GM19395 (cell line): ENCODE measurements around the gene ADAMTS17.
"Not testable (repeated sequence)": the region's sequence is repeated elsewhere in the genome, so short reads cannot be mapped to it uniquely, and the experiment has no call there.

ENCODE experiments used
- ATAC-seq: cut with Tn5 transposase; IDR thresholded peaks from one replicate; pipeline ENCODE4 v1.9.1; 2021; ENCODE audit warnings: mild to moderate bottlenecking, moderate library complexity; ENCODE audit not compliant: unreplicated experiment

Gene ADAMTS17

GRCh38 chr15:99985878-99986277, 355.9 kb downstream of the ADAMTS17 start:
- no peak for ATAC-seq

- no peak for ATAC-seq
These were observed 357.1 kb downstream of the ADAMTS17 start for GRCh38 chr15:99984491-99985243.

GRCh38 chr15:99983886-99984286, 357.9 kb downstream of the ADAMTS17 start:
- no peak for ATAC-seq

- no peak for ATAC-seq
These were observed 358.4 kb downstream of the ADAMTS17 start for GRCh38 chr15:99983171-99983885.

- no peak for ATAC-seq
These were observed 359.1 kb downstream of the ADAMTS17 start for GRCh38 chr15:99982662-99983061.

- ATAC-seq = no peak
These were observed 359.7 kb downstream of the ADAMTS17 start for GRCh38 chr15:99981839-99982658.

DNA sequence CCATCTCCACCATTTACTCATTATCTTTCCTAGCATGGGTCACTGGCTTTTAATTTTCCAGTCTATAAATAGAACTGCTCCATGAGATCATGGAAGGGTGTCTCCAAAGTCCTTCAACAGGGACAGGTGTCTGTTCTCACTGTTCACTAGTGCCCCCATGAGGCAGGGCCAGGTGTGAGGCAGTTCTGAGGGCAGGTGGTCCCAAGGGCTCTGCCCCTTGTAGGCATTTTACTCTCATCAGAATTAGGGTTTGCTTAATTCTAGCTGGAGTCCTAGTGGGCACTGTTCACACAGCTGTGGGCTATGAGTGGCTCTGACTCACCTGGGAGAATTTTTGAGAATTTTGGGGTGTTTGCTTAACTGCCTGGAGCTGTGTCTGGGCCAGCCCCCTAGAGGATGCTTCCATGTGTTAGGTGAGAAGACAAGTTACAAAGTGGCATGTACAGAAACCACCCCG, 360.6 kb downstream of the ADAMTS17 start:
- ATAC-seq = no peak

- no peak for ATAC-seq
These were observed 361.0 kb downstream of the ADAMTS17 start for GRCh38 chr15:99980752-99981151.

- ATAC-seq = not testable (repeated sequence)
These were observed 361.9 kb downstream of the ADAMTS17 start for GRCh38 chr15:99979886-99980285.

DNA sequence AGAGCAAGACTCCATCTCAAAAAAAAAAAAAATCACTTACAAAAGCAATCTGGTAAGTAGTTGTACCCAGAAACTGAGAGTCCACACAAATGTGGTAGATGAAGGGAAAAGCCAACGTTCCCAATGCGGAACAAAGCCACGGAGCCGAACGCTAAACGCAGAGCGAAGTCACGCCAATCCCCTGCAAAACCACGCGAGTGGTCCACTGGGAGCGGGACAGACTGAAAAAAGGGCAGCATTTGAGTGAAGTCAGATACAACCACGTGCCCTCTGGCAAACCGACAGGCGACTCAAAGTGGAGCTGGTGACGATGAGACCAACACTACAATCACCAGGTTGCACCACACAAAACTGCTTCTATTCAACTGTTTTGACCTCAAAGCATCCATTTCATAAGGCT, 362.4 kb downstream of the ADAMTS17 start:
- no peak for ATAC-seq

GRCh38 chr15:99978426-99978825, 363.3 kb downstream of the ADAMTS17 start:
- no peak for ATAC-seq

DNA sequence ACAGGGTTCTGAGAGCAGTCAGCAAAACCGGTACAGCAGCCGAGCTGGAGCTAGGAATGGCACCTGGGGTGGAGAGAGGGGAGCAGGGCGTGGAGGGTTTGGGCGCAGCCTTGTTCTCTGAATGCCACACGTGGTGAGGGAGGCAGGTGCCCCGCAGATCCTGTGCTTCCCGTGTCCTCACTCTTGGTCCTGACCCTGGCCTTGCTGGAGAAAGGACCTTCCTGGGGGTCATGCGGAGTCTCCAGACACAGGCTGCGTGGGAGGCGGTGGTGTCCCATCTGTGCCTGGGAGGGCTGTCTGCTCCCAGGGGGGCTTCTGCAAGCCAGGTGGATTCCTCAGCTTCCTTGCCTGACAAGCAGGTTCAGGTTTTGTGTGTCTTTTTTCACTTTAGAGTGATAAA, 363.8 kb downstream of the ADAMTS17 start:
- ATAC-seq = no peak

- no peak for ATAC-seq
These were observed 364.9 kb downstream of the ADAMTS17 start for GRCh38 chr15:99976811-99977271.

- ATAC-seq = no peak
These were observed 365.8 kb downstream of the ADAMTS17 start for GRCh38 chr15:99976000-99976399.

DNA sequence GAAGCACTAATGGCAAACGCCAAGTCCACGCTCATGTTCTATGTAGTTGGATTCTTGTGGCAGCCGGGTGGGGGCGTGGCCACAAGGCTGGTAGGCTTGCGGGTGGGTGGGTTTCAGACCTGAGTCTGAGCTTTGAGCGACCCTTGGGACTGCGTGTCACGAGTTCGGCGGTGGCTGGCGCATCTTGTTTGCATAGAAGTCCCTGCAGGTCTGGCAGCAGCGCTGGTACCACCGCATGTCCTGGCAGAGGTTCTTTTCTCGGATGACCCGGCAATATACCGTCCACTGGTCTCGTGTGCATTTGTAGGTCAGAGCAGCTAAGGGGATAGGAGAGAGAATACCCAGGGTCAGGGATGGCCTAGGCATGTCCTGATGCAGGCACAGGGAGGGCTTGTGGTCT, 367.5 kb downstream of the ADAMTS17 start:
- no peak for ATAC-seq

- ATAC-seq = no peak
These were observed 368.4 kb downstream of the ADAMTS17 start for GRCh38 chr15:99973351-99973750.

GRCh38 chr15:99970891-99971430, 370.8 kb downstream of the ADAMTS17 start:
- no peak for ATAC-seq

DNA sequence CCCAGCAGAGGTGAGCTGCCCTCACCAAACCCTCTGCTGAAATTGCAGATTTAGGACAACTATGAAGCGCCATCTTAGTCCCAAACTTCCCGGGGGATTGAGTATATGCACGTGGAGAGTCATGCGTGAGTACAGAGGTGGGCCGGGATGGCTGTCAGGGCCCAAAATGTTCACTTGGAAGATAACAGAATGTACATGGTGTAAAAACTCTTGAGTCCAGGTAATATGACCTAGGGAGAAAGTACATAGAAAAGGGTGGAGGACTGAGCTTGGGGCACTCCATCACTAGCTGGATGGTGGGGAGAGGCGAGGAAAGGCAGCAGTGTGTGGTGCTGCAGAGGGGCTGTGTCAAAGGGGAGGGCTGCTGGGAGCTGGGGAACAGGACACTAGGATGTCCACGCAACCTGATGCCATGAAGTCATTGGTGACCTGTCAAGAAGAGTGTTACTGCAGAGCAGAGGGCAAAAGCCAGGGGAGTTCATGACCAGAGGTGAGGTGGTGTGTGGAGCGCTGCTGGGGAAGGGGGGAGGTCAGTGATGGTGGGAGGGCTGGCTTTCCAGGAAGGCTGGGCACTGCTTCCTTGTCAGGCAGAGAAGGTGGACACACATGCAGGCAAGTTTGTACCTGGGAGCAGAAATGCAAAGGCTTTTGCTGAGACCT, 372.4 kb downstream of the ADAMTS17 start:
- ATAC-seq = no peak

- ATAC-seq = no peak
These were observed 373.9 kb downstream of the ADAMTS17 start for GRCh38 chr15:99967841-99968371.

- ATAC-seq = no peak
These were observed 375.0 kb downstream of the ADAMTS17 start for GRCh38 chr15:99966815-99967214.
